ENCODE results near the gene SLC18B1. TPM values are rescaled to one million over a fixed set of nuclear protein-coding genes. Genes with fewer than 3 reads are reported as not detected.
A peak's percentile ranks its signal among the peaks of the same experiment; 100 is the strongest.

The SLC18B1 gene
- 8.3 and 12.4 TPM in 2 replicates for total RNA-seq

GRCh38 chr6:132797951-132798868, at the start of gene SLC18B1:
Gene SLC18B1 (minus strand): TSS chr6:132798637. CDS start chr6:132798456, 181 bp downstream.
- peak in 1 of 2 donors; percentile 26 for DNase-seq (ENCODE audit: low read depth in 2 of 2)

- DNase-seq (ENCODE audit: low read depth in 2 of 2) = no peak
Measured at GRCh38 chr6:132843316-132844035, 45.0 kb upstream of the SLC18B1 start.

- DNase-seq (ENCODE audit: low read depth in 2 of 2) = no peak
Measured at GRCh38 chr6:132841966-132842365, 43.5 kb upstream of the SLC18B1 start.

- DNase-seq (ENCODE audit: low read depth in 2 of 2) = no peak
Measured at GRCh38 chr6:132832891-132833290, 34.5 kb upstream of the SLC18B1 start.

GRCh38 chr6:132830334-132830751, 31.9 kb upstream of the SLC18B1 start:
- DNase-seq (ENCODE audit: low read depth in 2 of 2) = peak; percentile 15 to 33

GRCh38 chr6:132820629-132821381, 22.4 kb upstream of the SLC18B1 start:
- peak in 1 of 2 donors; percentile 12 for DNase-seq (ENCODE audit: low read depth in 2 of 2)

- DNase-seq (ENCODE audit: low read depth in 2 of 2) = no peak
Measured at GRCh38 chr6:132819405-132820161, 21.1 kb upstream of the SLC18B1 start.

GRCh38 chr6:132818404-132819359, 20.2 kb upstream of the SLC18B1 start:
- no peak for DNase-seq (ENCODE audit: low read depth in 2 of 2)

GRCh38 chr6:132817554-132818403, 19.3 kb upstream of the SLC18B1 start:
- DNase-seq (ENCODE audit: low read depth in 2 of 2) = no peak

GRCh38 chr6:132816660-132817059, 18.2 kb upstream of the SLC18B1 start:
- DNase-seq (ENCODE audit: low read depth in 2 of 2) = no peak

GRCh38 chr6:132814716-132815570, 16.5 kb upstream of the SLC18B1 start:
- DNase-seq (ENCODE audit: low read depth in 2 of 2) = peak in 1 of 2 donors; percentile 13

- peak; percentile 45 to 54 for DNase-seq (ENCODE audit: low read depth in 2 of 2)
Measured at GRCh38 chr6:132813173-132813856, 14.9 kb upstream of the SLC18B1 start.

- no peak for DNase-seq (ENCODE audit: low read depth in 2 of 2)
Measured at GRCh38 chr6:132812756-132813172, 14.3 kb upstream of the SLC18B1 start.

GRCh38 chr6:132812255-132812732, 13.9 kb upstream of the SLC18B1 start:
- DNase-seq (ENCODE audit: low read depth in 2 of 2) = no peak

- DNase-seq (ENCODE audit: low read depth in 2 of 2) = no peak
Measured at GRCh38 chr6:132811276-132811675, 12.8 kb upstream of the SLC18B1 start.

GRCh38 chr6:132805548-132805947, 7.1 kb upstream of the SLC18B1 start:
- no peak for DNase-seq (ENCODE audit: low read depth in 2 of 2)

GRCh38 chr6:132804251-132804650, 5.8 kb upstream of the SLC18B1 start:
- DNase-seq (ENCODE audit: low read depth in 2 of 2) = no peak
